Measurements from ENCODE around the gene TRERF1.

The TRERF1 gene

GRCh38 chr6:42269553-42269952, 182.2 kb downstream of the TRERF1 start:
- H3K4me1 ChIP-seq (ENCODE audit: control insufficient read depth, insufficient read depth, low read length), result peaks cover 6% of the 10 kb centered on the region; the same call in 1 of the 2 replicates
- no peak overlapping the region for H3K4me3 ChIP-seq (ENCODE audit: low read depth, low read length)

GRCh38 chr6:42268835-42269204, 182.9 kb downstream of the TRERF1 start:
- no peak overlapping the region for H3K27ac ChIP-seq (ENCODE audit: low read depth, low read length)
- H3K36me3 ChIP-seq (ENCODE audit: control insufficient read depth, insufficient read depth, low read length), result peaks cover 11% of the 10 kb centered on the region; the same call in 1 of the 2 replicates
- H3K4me3 ChIP-seq (ENCODE audit: low read depth, low read length), result no peak overlapping the region
- no peaks in the 10 kb centered on the region for H3K27me3 ChIP-seq (ENCODE audit: control insufficient read depth, insufficient read depth, low read length)
- no peak overlapping the region for H3K9ac ChIP-seq (ENCODE audit: low read depth, low read length)
- H3K9me3 ChIP-seq (ENCODE audit: control insufficient read depth, insufficient read depth, low read length), result no peaks in the 10 kb centered on the region
- peaks cover 6% of the 10 kb centered on the region; the same call in 1 of the 2 replicates for H3K4me1 ChIP-seq (ENCODE audit: control insufficient read depth, insufficient read depth, low read length)

More at GRCh38 chr6:42269553-42269952, 182.2 kb downstream of the TRERF1 start:
- H3K9ac ChIP-seq (ENCODE audit: low read depth, low read length), result no peak overlapping the region
- H3K27ac ChIP-seq (ENCODE audit: low read depth, low read length), result no peak overlapping the region
- peaks cover 11% of the 10 kb centered on the region; the same call in 1 of the 2 replicates for H3K36me3 ChIP-seq (ENCODE audit: control insufficient read depth, insufficient read depth, low read length)
- H3K27me3 ChIP-seq (ENCODE audit: control insufficient read depth, insufficient read depth, low read length), result no peaks in the 10 kb centered on the region
- no peaks in the 10 kb centered on the region for H3K9me3 ChIP-seq (ENCODE audit: control insufficient read depth, insufficient read depth, low read length)

DNA sequence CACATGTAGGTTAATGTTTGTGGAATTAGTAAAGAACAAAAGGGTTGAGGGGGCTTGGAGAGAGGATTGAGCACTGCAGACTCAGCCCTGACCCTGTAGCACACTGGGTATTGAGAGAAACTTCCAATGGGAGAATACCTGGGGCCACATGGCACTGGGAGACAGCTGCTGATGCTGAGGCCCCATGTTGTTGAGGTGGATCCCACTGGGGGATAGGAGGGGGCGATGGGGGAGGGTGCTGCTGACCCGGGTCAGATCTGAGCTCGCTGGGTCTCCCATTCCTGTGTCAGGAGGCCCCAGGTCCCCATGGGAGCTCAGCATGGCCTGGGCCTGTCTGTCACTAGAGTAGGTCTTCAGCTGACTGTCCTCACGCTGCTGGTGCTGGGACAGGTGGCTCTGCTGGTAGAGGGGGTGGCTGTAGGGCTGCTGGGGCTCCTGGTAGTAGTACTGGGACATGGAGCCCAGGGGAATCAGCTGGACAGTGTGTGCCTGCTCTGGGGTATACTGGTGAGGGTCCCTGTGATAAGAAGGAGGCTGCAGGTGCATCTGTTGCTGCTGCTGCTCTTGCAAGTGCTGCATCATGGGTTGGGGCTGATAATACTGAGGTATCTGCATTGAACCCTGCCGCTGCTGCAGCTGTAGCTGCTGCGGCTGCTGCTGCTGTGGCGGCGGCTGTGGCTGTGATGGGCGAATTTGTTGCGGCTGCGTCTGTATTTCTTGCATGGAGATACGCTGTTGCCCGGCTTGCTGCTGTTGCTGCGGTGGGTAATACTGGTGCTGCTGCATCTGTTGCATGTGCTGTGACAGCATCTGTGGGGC, 183.5 kb downstream of the TRERF1 start:
- no peaks in the 10 kb centered on the region for H3K27me3 ChIP-seq (ENCODE audit: control insufficient read depth, insufficient read depth, low read length)
- H3K27ac ChIP-seq (ENCODE audit: low read depth, low read length), result no peak overlapping the region
- peaks cover 11% of the 10 kb centered on the region; the same call in 1 of the 2 replicates for H3K36me3 ChIP-seq (ENCODE audit: control insufficient read depth, insufficient read depth, low read length)
- H3K4me3 ChIP-seq (ENCODE audit: low read depth, low read length), result no peak overlapping the region
- no peak overlapping the region for H3K9ac ChIP-seq (ENCODE audit: low read depth, low read length)
- H3K9me3 ChIP-seq (ENCODE audit: control insufficient read depth, insufficient read depth, low read length), result no peaks in the 10 kb centered on the region
- peaks cover 6% of the 10 kb centered on the region; the same call in 1 of the 2 replicates for H3K4me1 ChIP-seq (ENCODE audit: control insufficient read depth, insufficient read depth, low read length)

- Histone ChIP-seq H3K27me3 (ENCODE audit: control insufficient read depth, insufficient read depth, low read length) (no peaks in the 10 kb centered on the region), H3K27ac (ENCODE audit: low read depth, low read length) (no peak overlapping the region), H3K9ac (ENCODE audit: low read depth, low read length) (no peak overlapping the region), H3K4me1 (ENCODE audit: control insufficient read depth, insufficient read depth, low read length) (peaks cover 6% of the 10 kb centered on the region; the same call in 1 of the 2 replicates), H3K4me3 (ENCODE audit: low read depth, low read length) (no peak overlapping the region), H3K36me3 (ENCODE audit: control insufficient read depth, insufficient read depth, low read length) (peaks cover 11% of the 10 kb centered on the region; the same call in 1 of the 2 replicates), H3K9me3 (ENCODE audit: control insufficient read depth, insufficient read depth, low read length) (no peaks in the 10 kb centered on the region)
Measured at GRCh38 chr6:42266538-42266937, 185.2 kb downstream of the TRERF1 start.

DNA sequence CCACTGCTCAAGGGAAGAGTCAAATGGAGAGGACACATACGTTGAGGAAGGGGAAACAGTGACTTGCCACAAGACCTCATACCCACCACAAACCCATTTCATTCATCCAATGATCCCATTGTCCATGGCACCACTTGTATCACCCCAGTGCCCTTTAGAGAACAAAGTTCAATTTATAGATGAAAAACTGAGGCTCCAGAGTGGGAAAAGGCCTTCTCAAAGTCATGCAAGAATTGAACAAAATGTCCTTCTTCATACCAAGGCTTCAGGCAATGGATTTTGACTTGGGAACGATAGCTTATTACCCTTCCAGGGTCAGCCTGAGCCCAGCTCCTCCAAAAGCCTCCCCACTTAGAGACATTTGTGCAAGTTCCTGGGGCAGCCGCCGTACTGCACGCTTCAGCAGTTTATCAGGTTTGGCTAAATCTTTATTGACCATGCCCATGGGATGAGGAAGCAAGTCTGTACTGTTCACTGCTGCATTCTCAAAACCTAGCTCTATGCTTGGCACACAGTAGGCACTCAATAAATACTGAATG, 186.8 kb downstream of the TRERF1 start:
- no peaks in the 10 kb centered on the region for H3K9me3 ChIP-seq (ENCODE audit: control insufficient read depth, insufficient read depth, low read length)
- no peak overlapping the region for H3K4me3 ChIP-seq (ENCODE audit: low read depth, low read length)
- no peak overlapping the region for H3K9ac ChIP-seq (ENCODE audit: low read depth, low read length)
- 0 out of 2 replicates have a peak, but pooled peaks cover 9% of the 10 kb centered on the region for H3K4me1 ChIP-seq (ENCODE audit: control insufficient read depth, insufficient read depth, low read length)
- peaks cover 11% of the 10 kb centered on the region; the same call in 1 of the 2 replicates for H3K36me3 ChIP-seq (ENCODE audit: control insufficient read depth, insufficient read depth, low read length)
- no peaks in the 10 kb centered on the region for H3K27me3 ChIP-seq (ENCODE audit: control insufficient read depth, insufficient read depth, low read length)
- H3K27ac ChIP-seq (ENCODE audit: low read depth, low read length), result no peak overlapping the region

GRCh38 chr6:42264162-42264851, 187.4 kb downstream of the TRERF1 start:
- Histone ChIP-seq H3K9ac (ENCODE audit: low read depth, low read length) (no peak overlapping the region), H3K4me1 (ENCODE audit: control insufficient read depth, insufficient read depth, low read length) (0 out of 2 replicates have a peak, but pooled peaks cover 10% of the 10 kb centered on the region), H3K36me3 (ENCODE audit: control insufficient read depth, insufficient read depth, low read length) (peaks cover 11% of the 10 kb centered on the region; the same call in 1 of the 2 replicates), H3K27ac (ENCODE audit: low read depth, low read length) (no peak overlapping the region), H3K4me3 (ENCODE audit: low read depth, low read length) (no peak overlapping the region), H3K9me3 (ENCODE audit: control insufficient read depth, insufficient read depth, low read length) (no peaks in the 10 kb centered on the region), H3K27me3 (ENCODE audit: control insufficient read depth, insufficient read depth, low read length) (no peaks in the 10 kb centered on the region)

- Histone ChIP-seq H3K4me1 (ENCODE audit: control insufficient read depth, insufficient read depth, low read length) (peaks cover 14% of the 10 kb centered on the region), H3K9ac (ENCODE audit: low read depth, low read length) (no peak overlapping the region), H3K36me3 (ENCODE audit: control insufficient read depth, insufficient read depth, low read length) (0 out of 2 replicates have a peak, but pooled peaks cover 5% of the 10 kb centered on the region), H3K4me3 (ENCODE audit: low read depth, low read length) (no peak overlapping the region), H3K9me3 (ENCODE audit: control insufficient read depth, insufficient read depth, low read length) (no peaks in the 10 kb centered on the region), H3K27ac (ENCODE audit: low read depth, low read length) (no peak overlapping the region), H3K27me3 (ENCODE audit: control insufficient read depth, insufficient read depth, low read length) (no peaks in the 10 kb centered on the region)
Measured at GRCh38 chr6:42263165-42263728, 188.5 kb downstream of the TRERF1 start.

GRCh38 chr6:42260972-42261371, 190.8 kb downstream of the TRERF1 start:
- Histone ChIP-seq H3K27me3 (ENCODE audit: control insufficient read depth, insufficient read depth, low read length) (no peaks in the 10 kb centered on the region), H3K9me3 (ENCODE audit: control insufficient read depth, insufficient read depth, low read length) (no peaks in the 10 kb centered on the region), H3K36me3 (ENCODE audit: control insufficient read depth, insufficient read depth, low read length) (peaks cover 12% of the 10 kb centered on the region), H3K27ac (ENCODE audit: low read depth, low read length) (no peak overlapping the region), H3K4me3 (ENCODE audit: low read depth, low read length) (no peak overlapping the region), H3K9ac (ENCODE audit: low read depth, low read length) (no peak overlapping the region), H3K4me1 (ENCODE audit: control insufficient read depth, insufficient read depth, low read length) (peaks cover 33% of the 10 kb centered on the region)

DNA sequence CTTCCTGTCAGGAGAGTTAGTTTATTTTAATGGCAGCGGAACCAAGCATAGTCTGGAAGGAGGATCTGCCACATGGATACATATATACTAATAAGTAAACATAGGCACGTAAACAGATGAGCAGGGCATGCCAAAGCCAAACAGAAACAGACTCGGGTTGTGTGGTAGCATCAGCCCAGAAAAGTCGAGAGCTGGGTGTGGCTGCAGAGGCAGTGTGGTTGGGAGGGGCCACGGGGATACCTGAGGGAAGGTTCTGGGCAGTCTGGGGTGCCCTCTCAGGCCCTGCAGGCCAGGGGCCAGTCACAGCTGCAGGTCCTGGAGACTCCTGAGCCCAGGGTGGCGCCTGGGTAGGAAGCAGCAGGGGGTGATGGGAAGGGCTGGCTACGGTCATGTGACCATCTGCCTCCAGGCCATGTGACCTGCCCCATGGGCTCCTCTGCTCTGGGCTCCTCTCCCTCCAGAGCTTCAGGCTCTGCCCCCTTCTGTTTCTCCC, 191.3 kb downstream of the TRERF1 start:
- Histone ChIP-seq H3K9ac (ENCODE audit: low read depth, low read length) (no peak overlapping the region), H3K4me1 (ENCODE audit: control insufficient read depth, insufficient read depth, low read length) (peaks cover 33% of the 10 kb centered on the region), H3K27ac (ENCODE audit: low read depth, low read length) (no peak overlapping the region), H3K27me3 (ENCODE audit: control insufficient read depth, insufficient read depth, low read length) (no peaks in the 10 kb centered on the region), H3K4me3 (ENCODE audit: low read depth, low read length) (no peak overlapping the region), H3K36me3 (ENCODE audit: control insufficient read depth, insufficient read depth, low read length) (peaks cover 16% of the 10 kb centered on the region), H3K9me3 (ENCODE audit: control insufficient read depth, insufficient read depth, low read length) (no peaks in the 10 kb centered on the region)

DNA sequence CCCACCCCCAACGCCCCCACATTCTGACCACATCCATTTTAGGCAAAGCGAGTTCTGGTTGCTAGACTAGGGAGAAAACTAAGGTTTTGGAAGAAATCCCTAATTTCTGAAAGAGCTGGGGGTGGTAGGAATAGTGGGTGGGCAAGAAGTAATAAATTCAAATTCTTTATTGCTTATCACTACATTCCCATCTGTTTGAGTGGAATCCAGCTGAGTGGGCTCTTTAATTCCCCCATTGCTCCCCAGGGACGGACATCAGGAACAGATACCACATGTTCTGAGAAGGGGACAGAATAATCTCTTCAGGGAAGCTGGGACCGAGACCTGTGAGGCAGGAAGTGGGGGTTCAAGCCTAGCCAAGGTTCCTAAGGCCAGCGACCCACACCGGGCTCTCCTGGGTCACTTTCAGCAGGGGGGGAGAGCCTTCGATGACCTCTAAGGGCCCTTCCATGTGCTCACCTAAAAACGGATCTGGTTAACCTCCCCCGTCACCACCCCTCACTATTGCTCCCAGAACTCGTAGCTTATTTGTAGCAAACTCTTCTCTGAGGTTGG, 191.8 kb downstream of the TRERF1 start:
- Histone ChIP-seq H3K4me1 (ENCODE audit: control insufficient read depth, insufficient read depth, low read length) (peaks cover 33% of the 10 kb centered on the region), H3K4me3 (ENCODE audit: low read depth, low read length) (no peak overlapping the region), H3K36me3 (ENCODE audit: control insufficient read depth, insufficient read depth, low read length) (peaks cover 21% of the 10 kb centered on the region), H3K9me3 (ENCODE audit: control insufficient read depth, insufficient read depth, low read length) (no peaks in the 10 kb centered on the region), H3K9ac (ENCODE audit: low read depth, low read length) (no peak overlapping the region), H3K27ac (ENCODE audit: low read depth, low read length) (no peak overlapping the region), H3K27me3 (ENCODE audit: control insufficient read depth, insufficient read depth, low read length) (no peaks in the 10 kb centered on the region)
